Activated T-helper 2 cell treated with anti-CD3 and anti-CD28 coated beads, Interferon-gamma antibody, Interleukin-2, Interleukin-4, amounts not matched to agents 10 μg/mL and 5 μg/mL and 100 μg/mL, durations not matched to agents 14 hours and 24 hours and 36 hours (primary cell): ENCODE data around the gene RSAD1. TPM values are rescaled to one million over a fixed set of nuclear protein-coding genes. Genes with fewer than 3 reads are reported as not detected.

Experiments used
- total RNA-seq: library from RNA; stranded (reverse); gene quantifications from 2 replicates; pipeline ENCODE4 v1.2.3, GENCODE V29; 2022

RSAD1 gene
- total RNA-seq, 1 donor from 2014 or later: 56.8 TPM

Other genes with a start within 250 kb of the RSAD1 start
- 1.5 and 1.6 TPM in 2 replicates for gene TMEM92, start 204.4 kb upstream of the RSAD1 start, total RNA-seq
- gene XYLT2, start 132.7 kb upstream of the RSAD1 start, total RNA-seq: 134 and 143 TPM in 2 replicates
- gene MRPL27, start 105.7 kb upstream of the RSAD1 start, total RNA-seq: 95.2 and 95.6 TPM in 2 replicates
- gene EME1, start 105.6 kb upstream of the RSAD1 start, total RNA-seq: 26.8 and 28.6 TPM in 2 replicates
- 118 and 119 TPM in 2 replicates for gene LRRC59, start 81.3 kb upstream of the RSAD1 start, total RNA-seq
- gene ACSF2, start 52.6 kb upstream of the RSAD1 start, total RNA-seq: 23.5 and 28.2 TPM in 2 replicates
- not detected in 2 replicates for gene CHAD, start 10.0 kb upstream of the RSAD1 start, total RNA-seq
- 3.1 and 4.4 TPM in 2 replicates for gene MYCBPAP, start 29.6 kb downstream of the RSAD1 start, total RNA-seq
- not detected in 2 replicates for gene EPN3, start 53.9 kb downstream of the RSAD1 start, total RNA-seq
- gene SPATA20, start 68.3 kb downstream of the RSAD1 start, total RNA-seq: 30.5 and 31.0 TPM in 2 replicates
- gene CACNA1G, start 81.9 kb downstream of the RSAD1 start, total RNA-seq: not detected in 2 replicates
- gene ABCC3, start 156.0 kb downstream of the RSAD1 start, total RNA-seq: not detected in 2 replicates
- gene ANKRD40, start 229.1 kb downstream of the RSAD1 start, total RNA-seq: 37.8 and 39.4 TPM in 2 replicates
- 115 and 134 TPM in 2 replicates for gene LUC7L3, start 240.7 kb downstream of the RSAD1 start, total RNA-seq